H4 (cell line): ENCODE results near the gene G6PC3. TPM values are rescaled to one million over a fixed set of nuclear protein-coding genes. Genes with fewer than 3 reads are reported as not detected.
A peak's percentile ranks its signal among the peaks of the same experiment; 100 is the strongest.
"Not testable (repeated sequence)": the region's sequence is repeated elsewhere in the genome, so short reads cannot be mapped to it uniquely, and the experiment has no call there.

Experiments used
- DNase-seq: peaks from one replicate; pipeline ENCODE4 v3.0.0-alpha.2; 2015; ENCODE audit warnings: low spot score
- total RNA-seq: library from RNA; depleted of rRNA; stranded (reverse); fragments of >200 nt; shearing (Covaris generic); gene quantifications from 2 replicates; pipeline ENCODE4 v1.2.3, GENCODE V29; 2014

G6PC3 gene
- total RNA-seq, 1 experiment from 2014 or later, result 71.2 TPM

GRCh38 chr17:44108440-44109311, 38.1 kb downstream of the G6PC3 start:
- DNase-seq, result peak; percentile 96

- no peak for DNase-seq
Measured at GRCh38 chr17:44109312-44109630, 38.7 kb downstream of the G6PC3 start.

DNA sequence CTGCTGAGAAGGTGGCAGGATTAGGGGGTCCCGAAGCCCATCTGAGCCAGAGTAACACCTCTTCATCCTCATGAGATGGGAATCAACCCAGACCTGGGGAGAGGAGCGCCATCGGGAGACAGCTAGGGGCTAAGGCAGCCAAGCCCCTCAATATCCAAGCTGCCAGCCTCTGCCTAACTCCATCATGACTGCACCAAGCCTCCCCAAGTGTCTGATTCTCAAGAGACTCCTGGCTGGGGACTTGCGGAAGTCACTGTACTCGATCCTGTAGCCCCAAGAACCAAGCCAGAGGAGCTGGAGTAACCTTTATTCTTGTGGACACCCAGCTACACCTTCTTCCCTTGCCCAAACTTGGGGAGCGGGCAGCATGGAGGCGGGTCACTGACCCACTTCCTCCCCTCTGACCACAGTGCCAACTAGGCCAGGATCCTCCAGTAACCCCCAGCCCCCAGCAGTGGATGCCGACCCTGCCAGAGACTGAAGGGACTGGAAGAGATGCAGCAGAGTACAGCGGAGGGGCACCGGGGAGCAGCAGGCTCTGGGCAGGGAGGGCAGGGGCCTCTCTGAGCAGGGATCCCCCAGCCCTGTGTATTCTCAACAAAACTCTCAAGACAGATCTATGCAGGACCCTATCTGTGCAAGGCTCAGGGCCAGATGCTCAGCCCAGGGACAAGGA, 39.6 kb downstream of the G6PC3 start:
- no peak for DNase-seq

GRCh38 chr17:44110823-44111633, 40.5 kb downstream of the G6PC3 start:
- peak; percentile 86 for DNase-seq

- DNase-seq, result no peak
Measured at GRCh38 chr17:44111777-44112176, 41.2 kb downstream of the G6PC3 start.

DNA sequence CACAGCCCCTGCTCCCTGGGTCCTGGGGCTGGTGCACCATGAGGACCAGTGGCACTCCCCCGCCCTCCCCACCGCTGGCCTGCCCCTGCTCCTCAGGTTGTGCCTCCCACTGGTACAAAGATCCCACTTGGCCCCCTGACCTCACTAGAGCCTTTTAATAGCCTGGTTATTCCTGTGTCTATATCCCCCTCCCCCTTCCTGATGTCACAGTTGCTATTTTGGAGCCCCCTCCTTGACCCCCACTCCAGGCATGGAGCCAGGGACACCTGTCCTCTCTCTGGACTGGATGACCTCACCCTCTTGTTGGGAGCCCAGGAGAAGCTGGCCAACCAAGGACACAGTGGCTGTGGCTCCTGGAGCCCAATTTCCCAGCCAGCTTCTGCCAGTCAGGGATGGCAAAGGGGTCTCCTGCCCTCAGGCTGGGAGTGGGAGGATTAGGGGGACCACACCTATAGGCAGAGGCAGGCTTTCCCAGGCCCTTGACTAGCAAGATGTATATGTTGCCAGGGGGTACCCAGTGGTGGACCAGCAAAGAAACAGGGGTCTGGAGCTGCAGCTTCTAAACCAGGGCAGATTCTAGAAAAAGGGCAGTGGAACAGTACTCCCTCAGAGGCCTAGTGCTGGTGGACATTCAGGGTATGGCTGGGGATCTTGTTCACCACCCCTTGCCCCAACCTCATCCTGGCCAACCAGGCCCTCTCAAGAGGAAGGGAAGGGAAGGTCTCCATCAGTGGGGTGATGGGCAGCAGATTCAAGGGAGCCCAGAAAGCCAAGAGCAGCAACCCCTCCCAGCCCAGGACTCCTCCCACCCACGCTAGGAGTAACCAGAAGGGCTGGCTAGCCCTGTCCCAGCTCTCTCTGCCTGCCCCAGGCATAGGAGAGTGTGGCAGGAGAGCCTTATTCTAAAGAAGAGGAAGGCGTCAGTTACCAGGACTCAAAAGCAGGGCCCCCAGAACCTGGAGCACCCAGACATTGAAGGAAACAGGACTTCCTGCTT, 42.0 kb downstream of the G6PC3 start:
- DNase-seq, result no peak

- DNase-seq, result no peak
Measured at GRCh38 chr17:44113382-44113781, 42.8 kb downstream of the G6PC3 start.

- DNase-seq, result no peak
Measured at GRCh38 chr17:44113868-44114840, 43.6 kb downstream of the G6PC3 start.

DNA sequence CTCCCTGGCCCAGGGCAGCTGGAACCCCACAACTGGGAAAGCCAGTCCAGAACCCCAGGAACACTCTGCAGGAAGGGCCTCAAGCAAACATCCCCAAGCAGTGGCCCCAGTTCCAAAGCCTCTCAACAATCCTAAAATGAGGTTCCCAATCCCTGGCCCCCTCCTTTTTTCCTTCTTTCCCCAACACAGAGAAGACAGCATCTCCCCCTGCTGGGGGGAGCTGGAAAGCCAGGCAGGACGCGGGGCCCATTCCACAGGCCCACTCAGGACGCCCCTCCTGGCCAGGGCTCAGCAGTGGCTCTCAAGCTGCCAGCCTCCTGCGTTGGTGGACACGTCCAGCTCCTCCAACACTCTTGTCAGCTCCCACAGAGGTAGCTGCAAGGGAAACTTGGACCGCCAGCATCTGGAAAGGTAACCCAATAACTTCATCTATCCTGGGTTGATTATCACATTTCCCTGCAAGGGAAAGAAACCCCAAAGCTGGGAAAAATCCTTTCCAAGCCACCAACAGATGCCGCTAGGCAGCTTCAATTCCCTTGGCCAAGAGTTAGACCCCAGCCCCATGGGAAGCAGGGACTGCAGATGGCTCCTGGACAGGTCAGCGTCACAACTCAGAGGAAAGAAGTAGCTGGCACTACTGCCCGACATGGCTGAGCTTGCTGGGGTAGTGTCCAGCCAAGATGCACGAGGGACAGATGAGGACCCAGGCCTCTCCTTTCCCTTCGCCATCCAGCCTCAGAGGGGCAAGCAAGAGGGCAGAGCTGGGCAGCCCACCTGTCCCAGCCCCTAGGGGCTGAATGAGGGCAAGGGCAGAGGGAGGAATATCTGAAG, 45.3 kb downstream of the G6PC3 start:
- no peak for DNase-seq

- no peak for DNase-seq
Measured at GRCh38 chr17:44117351-44117750, 46.8 kb downstream of the G6PC3 start.

DNA sequence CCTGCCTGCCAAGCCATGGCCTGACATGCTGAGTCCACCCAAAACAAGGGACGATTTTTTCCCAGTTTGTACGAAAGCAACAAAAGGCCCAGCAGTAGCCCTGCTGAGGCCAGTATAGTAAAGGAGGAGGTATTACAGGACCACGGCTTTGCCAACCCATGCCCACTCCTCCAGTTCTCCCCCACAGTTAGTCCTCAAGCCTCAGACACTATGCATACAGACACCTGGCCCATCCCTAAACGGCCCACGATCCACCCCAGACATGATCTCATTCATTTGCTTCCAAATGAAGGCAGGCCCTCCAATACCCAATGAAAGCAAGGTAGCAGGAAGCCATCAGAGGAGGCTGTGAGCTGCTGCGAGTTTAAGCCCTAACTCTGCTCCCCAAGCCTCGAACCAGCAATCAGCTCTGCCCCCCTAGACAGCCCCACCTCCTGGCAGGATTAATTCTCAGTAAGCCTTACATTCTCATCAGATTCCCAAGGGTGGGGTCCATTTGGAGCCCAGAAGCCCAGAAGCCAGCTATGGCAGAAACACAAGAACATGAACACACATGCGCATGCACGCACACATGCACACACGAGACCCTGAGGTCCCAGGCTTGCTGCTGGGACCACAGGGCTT, 48.0 kb downstream of the G6PC3 start:
- DNase-seq, result no peak

GRCh38 chr17:44119062-44119461, 48.5 kb downstream of the G6PC3 start:
- no peak for DNase-seq

DNA sequence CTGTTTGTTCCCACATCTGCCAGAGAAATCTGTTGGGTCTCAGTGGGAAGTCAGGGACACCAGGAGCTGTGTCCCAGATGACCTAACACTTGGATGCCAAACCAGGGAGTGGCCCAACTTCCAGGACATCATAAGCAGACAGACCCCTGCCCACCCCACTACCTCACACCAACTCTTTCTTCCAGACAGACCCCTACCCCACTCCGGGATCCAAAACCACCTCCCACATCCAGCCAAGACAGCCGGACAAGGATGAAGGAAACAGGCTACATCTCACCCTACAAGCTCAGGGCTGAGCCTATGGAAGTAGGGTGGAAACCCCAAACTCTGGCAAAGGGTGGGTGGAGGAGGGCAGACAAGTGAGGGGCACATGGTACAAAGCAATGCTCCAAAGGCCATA, 49.3 kb downstream of the G6PC3 start:
- no peak for DNase-seq

- not testable (repeated sequence) for DNase-seq
Measured at GRCh38 chr17:44120281-44120680, 49.7 kb downstream of the G6PC3 start.

DNA sequence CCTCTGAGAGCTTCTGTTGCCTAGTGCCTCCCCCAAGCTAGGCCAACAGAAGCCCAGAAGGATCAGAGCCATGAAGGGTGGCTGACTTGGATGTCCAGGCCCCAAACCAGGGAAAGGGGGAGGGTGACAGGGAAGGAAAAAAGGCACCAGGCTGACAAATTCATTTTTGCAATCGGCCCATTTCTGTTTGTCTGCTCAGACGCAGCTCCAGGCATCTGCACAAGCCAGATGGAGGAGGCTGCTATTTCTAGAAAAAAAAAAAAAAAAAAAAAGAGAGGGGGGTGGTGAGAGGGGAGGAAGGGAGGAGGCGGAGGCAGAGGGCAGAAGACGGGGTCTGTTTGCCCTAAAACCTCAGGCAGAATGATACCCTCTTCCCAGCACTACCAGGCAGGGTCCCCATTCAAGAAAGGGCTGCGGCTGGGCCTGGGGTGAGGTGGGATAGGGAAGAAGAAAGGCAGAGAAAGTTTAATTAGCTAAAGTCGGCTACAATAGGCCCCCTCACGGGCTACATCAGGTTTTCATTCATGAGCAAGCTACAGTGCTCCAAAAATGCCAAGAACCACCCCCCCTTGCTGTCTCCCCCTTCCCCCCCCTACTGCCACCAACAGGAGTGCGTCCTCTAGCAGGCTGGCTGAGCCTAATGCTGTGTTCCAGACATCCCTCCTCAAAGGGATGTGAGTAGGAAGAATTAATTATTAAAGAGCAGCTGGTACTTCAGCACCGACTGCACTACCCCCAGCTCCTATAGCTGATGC, 50.5 kb downstream of the G6PC3 start:
- DNase-seq, result no peak

- no peak for DNase-seq
Measured at GRCh38 chr17:44121997-44122815, 51.7 kb downstream of the G6PC3 start.

DNA sequence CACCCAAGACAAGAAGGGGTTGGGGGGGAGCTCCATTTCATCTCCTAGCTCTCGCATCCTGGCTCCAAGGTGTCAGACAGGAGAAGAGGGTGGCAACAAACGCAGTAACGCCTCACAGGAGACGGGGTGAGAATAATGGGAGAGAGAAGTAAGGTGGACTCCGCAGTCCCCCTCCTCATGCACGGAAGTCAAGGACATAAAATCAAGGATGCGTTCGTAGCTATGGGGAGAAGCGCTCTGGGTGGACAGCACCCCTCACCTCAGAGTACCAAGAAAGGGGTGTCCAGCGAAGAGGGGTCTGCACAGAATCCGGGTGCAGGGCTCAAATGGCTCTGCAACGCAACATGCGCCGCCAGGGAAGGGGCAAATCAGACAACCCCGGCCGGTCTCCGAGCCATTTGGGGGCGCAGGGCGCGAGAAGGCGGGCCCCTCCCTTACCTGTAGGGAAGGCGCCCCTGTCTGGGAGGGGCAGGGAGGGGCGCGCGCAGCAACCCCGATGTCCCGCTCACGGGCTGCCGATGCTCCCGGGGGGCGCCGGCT, 52.4 kb downstream of the G6PC3 start:
- no peak for DNase-seq
